Right hindlimb (tissue), 1 donor: ENCODE measurements around the gene RNU1-2.
"Not testable (repeated sequence)": the region's sequence is repeated elsewhere in the genome, so short reads cannot be mapped to it uniquely, and the experiment has no call there.

ENCODE experiments used
- DNase-seq: peaks from one replicate; pipeline ENCODE4 v3.0.0-alpha.2; 2018

RNU1-2 gene

DNA sequence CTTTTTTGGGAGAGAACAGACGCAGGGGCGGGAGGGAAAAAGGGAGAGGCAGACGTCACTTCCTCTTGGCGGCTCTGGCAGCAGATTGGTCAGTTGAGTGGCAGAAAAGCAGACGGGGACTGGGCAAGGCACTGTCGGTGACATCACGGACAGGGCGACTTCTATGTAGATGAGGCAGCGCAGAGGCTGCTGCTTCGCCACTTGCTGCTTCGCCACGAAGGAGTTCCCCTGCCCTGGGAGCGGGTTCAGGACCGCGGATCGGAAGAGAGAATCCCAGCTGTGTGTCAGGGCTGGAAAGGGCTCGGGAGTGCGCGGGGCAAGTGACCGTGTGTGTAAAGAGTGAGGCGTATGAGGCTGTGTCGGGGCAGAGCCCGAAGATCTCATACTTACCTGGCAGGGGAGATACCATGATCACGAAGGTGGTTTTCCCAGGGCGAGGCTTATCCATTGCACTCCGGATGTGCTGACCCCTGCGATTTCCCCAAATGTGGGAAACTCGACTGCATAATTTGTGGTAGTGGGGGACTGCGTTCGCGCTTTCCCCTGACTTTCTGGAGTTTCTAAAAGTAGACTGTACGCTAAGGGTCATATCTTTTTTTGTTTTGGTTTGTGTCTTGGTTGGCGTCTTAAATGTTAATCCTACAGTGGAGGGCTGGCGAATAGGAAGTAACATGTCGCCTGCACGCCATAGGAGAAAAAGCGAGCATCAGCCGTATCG is at the start of gene RNU1-2:
RNU1-2 (plus strand) TSS at position 383 of the 718 bp plus-strand sequence.
- DNase-seq, result peak; percentile 95

DNA sequence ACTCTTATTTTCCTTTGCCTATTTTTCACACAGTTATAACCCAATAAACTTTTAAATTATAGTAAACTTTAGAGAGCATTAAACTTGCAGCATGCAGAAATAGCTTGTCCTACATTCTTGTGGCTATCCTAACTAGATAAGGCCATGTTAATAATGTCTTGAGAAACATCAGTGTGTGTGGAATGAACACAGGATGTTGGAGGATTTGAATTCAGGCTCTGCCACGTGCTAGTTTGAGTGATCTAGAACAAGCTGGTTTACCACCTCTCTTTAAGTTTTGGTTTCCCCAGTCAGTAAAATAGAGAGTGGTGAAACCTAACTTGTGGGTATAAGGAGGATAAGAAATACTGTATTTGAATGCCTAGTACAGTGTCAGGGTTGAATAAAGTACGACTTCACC is 39.6 kb upstream of the RNU1-2 start:
- DNase-seq, result not testable (repeated sequence)

DNA sequence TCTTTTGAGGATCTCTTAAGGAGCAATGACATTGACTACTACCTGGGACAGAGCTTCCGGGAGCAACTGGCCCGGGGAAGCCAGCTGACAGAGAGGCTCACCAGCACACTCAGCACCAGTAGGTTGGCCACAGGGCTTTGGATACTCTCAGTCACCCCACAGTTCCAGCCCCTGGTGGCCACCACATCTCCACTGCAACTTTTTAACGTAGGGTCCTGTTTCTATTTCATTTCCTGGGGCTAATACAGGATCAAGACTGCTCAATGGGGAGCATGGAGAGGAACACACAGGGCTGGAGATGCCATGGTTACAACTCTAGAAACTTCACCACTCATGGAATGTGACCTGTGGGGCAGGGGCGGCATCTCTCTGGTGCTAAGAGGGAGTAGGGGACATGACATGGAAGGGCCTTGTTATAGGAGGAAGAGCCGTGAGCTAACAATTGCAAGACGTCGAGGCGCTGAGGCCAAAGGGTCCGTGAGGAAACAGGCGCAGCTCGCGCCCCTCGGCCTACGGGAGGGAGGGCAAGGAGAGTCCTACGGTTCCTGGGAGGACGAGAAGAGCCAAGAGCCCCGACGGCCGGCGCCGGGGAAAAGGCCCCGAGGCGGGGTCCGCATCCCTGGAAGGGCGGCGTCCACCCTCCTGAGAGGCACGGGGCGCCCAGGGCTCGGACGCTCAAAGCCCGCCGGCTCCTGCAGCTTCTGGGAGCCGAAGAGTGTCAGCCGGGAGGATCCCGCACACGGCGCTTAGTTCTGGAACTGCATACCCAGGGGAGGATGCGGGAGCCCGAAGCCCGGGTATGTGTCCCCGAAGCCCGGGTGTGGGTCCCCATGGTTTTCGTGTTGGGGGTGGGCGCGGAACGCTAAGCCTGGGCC is 36.4 kb upstream of the RNU1-2 start:
- not testable (repeated sequence) for DNase-seq

DNA sequence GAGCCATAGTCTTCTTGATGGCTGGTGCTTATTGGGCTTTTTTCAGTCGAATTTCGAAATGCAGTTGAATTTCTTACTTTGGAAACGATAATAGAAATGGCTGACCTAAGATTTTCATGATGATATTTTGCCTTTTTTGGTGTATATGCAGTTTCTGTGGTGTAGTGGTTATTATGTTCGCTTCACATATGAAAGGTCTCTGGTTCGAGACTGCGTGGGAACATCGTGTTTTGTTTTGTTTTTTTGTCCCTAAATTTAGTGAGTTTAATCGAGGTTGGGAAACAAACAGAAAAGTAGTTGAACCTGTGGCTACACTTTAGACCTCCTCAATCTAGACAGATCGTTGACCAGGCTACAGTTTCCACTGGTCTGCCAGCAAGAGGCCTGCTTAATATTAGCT is 35.7 kb upstream of the RNU1-2 start:
- not testable (repeated sequence) for DNase-seq

DNA sequence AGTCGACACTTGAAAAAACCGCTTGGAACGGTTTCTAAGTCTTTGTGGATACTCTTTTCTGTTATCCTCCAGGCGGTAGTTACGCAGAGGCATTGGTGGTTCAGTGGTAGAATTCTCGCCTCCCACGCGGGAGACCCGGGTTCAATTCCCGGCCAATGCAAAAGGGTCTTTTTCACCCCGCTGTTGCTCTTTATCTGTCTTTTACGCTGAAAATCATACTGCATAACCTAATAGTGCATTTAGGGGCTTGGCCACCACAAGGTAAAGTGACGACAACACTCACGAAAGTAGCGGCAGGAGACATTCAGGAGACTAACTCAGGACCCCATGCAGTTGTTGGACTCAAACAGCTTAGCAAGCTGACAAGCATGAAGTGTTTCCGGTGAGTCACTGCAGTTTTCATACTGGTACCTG is 33.9 kb upstream of the RNU1-2 start:
- not testable (repeated sequence) for DNase-seq

DNA sequence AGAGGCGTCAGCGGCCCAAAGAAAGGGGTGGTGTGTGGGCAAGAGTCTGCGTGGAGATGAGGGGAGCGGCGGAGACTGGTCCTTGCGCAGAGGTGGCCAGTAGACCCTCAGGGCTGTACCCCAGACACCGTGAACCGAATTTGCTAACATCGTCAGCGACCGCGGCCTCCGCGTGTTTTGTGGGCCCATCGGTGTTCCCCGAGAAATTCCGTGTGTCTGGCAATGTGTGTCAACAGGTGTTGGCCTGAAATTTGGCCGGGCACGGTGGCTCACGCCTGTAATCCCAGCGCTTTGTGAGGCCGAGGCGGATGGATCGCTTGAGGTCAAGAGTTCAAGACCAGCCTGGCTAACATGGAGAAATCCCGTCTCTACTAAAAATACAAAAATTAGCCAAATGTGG is 33.4 kb upstream of the RNU1-2 start:
- DNase-seq, result not testable (repeated sequence)

DNA sequence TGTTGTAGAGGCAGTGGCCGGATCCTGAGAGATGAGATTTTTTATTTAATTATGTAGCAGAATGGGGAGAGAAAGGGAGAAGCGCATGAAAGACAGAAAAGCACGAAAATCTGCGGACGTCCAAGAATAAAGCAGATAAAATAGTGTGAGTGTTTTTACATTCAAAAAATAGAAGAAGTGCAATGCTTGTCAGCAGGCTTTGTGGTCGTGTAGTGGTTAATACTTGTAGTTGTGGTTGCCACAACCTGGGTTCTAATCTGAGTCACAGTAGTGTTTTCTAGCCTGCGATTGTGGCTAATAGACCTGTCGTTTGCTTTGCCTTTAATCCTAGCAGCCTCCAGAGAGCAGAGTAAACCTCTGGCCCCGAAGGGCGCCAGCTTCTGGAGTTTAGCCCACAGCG is 32.8 kb upstream of the RNU1-2 start:
- not testable (repeated sequence) for DNase-seq

DNA sequence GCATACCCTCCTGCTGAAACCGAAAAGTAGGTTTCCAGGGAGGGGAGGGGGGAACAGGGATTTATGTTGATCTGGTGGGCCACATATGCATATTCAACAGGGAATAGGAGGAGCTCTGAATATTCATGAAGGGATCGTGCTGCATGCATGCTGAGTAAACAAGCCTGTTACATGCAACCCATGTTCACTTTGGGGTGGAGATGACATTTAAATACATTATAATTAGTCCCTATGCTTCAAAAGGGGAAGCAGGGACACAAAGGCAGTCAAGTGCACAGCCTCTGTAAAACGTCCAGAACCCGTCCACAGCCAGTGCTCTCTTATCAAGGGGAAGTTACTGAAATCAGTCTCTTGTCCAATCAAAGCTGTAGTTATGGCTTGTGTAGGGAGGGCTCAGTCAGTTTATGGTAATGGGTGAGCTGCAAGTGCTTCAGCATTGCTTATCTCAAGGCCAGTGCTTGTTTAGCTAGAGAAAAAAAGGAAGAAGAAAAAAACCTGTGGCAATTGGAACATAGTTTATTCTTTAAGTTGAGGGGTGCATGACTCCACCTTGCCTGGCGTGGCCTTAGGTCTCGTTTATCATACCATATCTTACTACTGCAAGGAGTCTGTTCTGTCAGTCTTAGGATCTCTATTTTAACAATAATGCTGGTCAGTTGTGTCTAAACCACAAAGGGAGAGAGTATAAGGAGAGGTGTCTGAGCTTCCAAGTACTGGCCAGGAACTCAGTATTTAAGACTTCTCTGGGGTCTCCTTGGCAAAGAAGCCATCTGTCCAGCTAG is 28.7 kb upstream of the RNU1-2 start:
- DNase-seq, result not testable (repeated sequence)

DNA sequence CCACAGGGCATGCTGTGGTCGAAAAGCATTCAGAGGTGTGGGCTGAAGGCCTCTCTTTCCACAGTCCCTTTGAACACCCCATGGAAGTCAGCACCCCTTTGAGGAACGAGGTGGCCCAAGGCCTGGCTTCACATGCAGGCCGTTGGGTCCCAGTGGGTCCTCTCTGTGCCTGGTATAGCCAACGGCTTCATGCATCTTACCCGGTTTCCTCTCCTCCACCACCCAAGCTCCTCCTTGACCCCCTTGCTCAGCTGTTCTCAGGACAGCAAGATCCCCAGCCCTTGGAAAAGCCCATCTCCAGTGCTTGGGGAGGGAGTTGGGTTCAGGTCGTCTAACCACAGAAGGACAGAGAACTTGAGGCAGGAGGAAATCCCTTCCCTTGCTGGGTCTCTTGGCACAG is 27.0 kb upstream of the RNU1-2 start:
- DNase-seq, result not testable (repeated sequence)

DNA sequence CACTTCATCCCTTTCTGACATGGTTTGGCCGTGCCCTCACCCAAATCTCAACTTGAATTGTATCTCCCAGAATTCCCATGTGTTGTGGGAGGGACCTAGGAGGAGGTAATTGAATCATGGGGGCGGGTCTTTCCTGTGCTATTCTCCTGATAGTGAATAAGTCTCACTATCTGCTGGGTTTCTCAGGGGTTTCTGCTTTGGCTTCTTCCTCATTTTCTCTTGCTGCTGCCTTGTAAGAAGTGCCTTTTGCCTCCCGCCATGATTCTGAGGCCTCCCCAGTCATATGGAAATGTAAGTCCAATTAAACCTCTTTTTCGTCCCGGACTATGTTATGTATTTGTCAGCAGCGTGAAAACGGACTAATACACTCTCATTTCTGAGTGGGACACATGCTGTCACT is 25.8 kb upstream of the RNU1-2 start:
- not testable (repeated sequence) for DNase-seq

DNA sequence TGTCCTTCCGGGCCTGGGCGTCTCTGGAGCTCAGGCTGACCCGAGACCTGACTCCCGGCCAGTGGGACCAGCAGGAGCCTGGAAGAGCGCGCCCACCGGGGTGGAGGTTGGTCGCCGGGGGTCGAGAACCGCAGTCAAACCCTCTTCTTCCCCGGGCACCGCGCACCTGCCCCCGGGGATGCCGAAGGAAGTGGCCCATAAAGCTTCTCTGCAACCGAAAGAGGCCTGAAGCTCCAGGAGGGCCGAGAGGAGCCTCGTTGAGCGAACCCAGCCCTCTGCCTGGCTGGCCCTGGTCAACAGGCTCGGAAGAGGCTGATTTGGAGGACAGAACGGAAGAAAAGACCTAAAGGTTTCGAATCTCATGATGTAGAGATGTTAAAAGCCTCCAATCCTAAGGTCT is 24.6 kb upstream of the RNU1-2 start:
- DNase-seq, result not testable (repeated sequence)

DNA sequence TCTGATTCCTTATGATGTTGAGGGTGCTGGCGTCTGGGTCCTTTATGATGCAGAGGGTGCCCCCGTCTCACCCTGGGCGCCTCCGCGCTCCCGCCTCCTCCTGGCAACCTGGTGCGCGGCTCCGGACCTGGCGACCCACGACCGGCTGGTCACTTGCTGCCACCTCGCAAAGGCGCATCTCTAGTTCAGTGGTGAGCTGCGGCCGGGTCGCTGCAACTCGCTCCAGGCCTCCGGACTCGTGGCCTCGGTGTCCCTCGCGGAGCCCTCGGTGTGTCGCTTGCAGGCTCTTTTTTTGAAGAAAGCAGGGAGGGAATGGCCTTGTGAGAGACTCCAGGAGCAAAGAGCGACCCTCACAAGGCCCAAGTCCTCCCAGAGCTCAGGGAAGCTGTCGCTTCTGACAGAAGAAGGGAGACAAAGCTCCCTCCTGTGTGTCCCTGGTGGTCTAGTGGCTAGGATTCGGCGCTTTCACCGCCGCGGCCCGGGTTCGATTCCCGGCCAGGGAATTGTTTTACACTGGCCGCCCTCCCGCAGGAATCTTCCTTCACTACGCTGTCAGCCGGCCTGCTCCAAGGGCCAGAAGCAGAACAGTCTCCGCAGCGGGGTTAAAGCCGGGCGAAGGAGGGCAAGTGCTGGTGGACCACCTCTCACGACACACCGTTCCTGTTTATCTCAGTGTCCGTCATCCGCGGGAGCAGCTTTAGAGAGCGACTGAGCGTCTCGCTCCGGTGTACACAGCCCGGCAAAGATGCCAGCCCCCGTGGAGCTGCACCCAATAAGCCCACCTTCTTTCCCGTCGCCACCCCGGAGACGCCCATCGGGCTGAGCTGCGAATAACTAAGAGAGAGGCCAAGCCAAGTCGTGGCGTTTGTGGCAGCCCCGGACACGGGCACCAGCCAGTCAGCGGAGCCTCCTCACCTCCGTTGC is 23.4 kb upstream of the RNU1-2 start:
- peak; percentile 40 for DNase-seq

DNA sequence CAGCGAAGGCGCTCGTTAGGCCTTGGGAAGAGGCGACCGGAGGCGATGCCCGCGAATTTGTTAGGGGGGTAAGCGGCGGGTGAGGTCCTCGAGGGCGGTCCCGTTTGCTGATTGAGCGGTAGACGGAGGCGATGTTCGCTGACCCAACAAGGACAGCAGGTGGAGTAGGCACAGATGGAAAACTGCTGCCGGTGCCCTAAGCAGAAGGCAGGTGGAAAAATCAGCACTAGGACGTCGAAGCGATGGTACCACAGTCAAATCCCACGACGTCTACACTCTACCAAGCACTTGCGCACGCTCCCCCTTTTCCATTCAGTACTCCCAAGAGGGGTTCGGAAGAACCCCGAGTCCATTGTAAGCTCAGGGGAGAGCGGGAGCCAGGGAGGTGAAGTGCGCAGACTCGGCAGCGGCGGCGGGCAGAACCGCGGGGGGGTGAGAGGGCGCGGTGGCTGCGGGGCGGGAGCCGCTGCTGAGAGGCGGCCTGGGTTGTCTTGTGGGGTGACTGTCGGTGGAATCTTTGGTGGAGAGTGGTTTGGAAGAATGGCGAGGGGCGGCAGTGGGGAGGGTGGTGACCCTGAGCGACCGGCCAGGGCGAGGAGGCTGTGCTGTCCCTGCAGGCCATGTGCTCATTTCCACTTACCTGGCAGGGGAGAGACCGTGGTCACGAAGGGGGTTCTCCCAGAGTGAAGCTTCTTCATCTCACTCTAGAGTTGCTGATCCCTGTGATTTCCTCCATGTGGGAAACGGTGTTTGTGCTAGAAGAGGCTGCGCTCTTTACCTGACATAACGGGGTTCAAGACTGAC is 22.5 kb upstream of the RNU1-2 start:
- DNase-seq, result peak; percentile 51

DNA sequence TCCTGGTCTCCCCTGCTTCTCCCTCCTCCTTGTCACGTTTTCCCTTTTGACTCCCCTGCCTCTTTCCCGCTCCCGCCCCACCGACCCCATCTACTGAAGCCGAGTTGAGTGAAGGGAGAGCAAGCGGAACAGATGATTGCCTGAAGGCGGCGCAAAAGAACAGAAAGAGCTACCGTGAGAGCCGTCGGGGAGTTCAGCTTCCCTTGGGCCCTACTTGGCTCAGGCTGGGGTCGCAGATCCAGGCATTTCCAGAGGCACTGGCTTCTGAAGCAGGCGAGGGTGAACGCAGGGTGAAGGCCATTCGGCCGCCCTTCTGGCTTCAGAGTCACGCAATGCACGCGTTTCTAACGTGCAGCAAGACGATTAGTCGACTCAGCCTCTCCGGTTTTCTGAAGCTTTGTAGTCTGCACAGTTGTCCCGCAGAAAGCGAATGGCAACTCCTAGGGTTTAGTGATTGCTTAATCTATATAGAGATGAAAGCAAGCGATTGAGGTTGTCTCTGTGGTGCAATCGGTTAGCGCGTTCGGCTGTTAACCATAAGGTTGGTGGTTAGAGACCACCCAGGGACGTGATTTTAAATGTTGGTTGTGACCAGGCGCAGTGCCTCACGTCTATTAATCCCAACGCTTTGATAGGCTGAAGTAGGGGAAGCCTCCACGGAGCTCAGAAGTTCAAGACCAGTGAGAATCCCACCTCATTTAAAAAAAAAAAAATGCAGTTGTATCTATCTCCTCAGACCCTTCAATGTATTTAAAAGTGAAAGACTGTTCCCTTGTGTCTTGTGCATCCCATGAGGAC is 20.6 kb upstream of the RNU1-2 start:
- DNase-seq, result not testable (repeated sequence)

DNA sequence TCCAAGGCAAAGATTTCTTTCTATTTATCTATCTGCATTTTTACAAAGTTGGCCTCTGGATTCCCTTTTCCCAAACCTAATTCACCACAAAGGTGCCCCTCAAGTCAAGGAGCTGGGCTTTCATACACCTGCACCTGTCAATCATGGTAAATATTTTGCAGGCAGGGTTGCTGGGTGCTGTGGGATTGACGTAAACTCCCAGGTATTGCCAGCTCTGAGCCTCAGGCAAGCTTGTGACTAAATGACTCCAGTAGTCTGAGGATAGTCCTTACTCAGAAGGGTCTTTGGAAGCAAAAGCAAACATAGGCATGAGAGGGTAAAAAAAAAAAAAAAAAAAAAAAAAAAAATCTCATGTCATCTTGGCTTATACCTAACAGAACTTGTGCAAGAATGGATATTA is 14.0 kb upstream of the RNU1-2 start:
- not testable (repeated sequence) for DNase-seq

DNA sequence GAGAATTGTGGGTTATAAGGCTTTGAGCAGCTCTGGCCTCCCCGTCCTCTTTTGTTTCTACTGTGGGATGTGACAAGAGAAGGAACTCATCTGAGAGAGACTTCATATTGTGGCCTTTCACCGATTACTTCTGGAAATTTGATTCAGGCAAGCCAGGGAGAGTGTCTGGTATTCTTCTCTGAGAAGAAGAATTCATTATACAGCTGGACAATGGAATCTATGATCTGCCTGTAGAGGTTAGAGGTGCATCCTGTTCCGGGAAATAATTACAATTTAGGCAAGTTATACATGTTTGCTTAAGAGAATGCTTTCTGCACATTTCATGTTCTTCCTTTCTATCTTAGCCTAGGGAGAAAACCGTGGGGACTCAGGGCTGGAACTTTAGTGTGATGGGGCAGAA is 12.8 kb upstream of the RNU1-2 start:
- DNase-seq, result no peak

DNA sequence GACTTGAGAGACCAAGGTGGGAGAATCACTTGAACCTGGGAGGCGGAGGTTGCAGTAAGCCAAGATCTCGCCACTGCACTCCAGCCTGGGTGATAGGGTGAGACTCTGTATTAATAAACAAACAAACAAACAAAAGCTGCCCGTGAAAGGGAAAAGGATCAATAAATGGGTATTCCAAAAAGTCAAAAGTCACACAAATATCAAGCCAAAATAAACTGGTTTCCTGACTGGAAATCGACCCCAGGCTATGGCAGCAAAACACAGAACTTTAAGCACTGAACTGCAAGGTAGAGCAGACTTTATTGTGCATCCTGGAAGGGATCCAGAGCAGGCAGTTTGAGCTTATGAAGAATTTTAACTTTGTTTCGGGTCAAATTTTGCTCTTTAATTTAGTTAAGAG is 11.3 kb upstream of the RNU1-2 start:
- not testable (repeated sequence) for DNase-seq

DNA sequence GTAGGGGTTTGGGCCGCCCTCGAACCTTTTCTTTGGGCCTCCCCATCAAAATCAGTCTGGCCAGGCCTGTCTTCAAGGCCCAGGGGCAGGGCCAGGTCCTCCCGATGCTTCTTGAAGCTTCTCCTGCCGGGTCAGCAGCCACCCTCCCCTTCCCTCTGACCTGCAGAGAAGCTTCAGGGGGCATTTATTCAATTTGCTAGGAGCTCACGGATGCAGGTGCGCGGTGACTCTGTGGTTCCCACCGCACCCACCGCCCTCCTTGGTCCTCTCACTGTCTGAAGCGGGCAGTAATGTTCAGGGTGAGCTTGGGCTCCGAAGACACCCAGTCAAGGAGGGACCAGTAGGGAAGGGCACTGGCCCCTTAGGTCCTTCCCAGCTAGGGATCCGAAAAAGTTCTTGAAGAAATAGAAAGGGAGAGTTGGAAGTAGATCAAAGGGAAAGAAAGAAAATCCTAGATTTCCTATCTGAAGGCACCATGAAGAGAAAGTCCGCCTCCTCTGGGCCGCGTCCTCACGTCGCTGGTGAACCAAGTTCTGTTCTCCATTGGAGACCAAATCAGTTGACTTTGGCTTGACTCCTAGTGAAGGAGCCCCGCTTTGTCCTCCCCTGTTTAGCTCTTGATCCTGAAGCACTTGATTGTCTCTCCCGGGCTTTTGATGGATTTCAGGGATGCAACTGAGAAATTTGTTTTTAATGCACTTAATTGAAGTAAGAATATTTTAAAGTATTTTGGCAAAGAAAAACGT is 8.7 kb upstream of the RNU1-2 start:
- no peak for DNase-seq
